IMR-90 (cell line): ENCODE data around the gene SPCS1. TPM values are rescaled to one million over a fixed set of nuclear protein-coding genes. Genes with fewer than 3 reads are reported as not detected.

Source experiments
- ATAC-seq: fragments of 200-7000 bp; cut with Tn5 transposase; 2 replicates; pipeline ENCODE4 v1.9.1; 2020; ENCODE audit warnings: low read depth, mild to moderate bottlenecking, moderate library complexity
- BruUV-seq: library from RNA; stranded (reverse); fragments of 400-500 nt; replicated peaks from 2 replicates; lab custom pipeline; 2021; lab: Mats Ljungman, UMichigan
- CTCF ChIA-PET: fragments of 300-600 bp; formaldehyde crosslinking; extraction: SDS; loops from one replicate; lab custom pipeline; 2021; ENCODE audit warnings: antibody characterized with exemption; lab: Yijun Ruan, JAX
- POLR2A ChIA-PET: fragments of 300-600 bp; sonication (Branson Sonifier 250); formaldehyde crosslinking; loops from one replicate; lab custom pipeline; 2022; ENCODE audit warnings: antibody characterized with exemption; ENCODE audit not compliant: unreplicated experiment; lab: Charles Lee
- DNase-seq: peaks from one replicate; pipeline ENCODE4 v3.0.0; 2013
- H2AFZ ChIP-seq: replicated peaks from 2 replicates; pipeline ENCODE3; 2013; ENCODE audit warnings: low read length, mild to moderate bottlenecking; ENCODE audit not compliant: poor library complexity
- H2AK5ac ChIP-seq: 2 replicates; pipeline ENCODE4 v1.6.1; 2013; ENCODE audit warnings: low read depth, low read length, inconsistent platforms
- H2AK9ac ChIP-seq: replicated peaks from 2 replicates; pipeline ENCODE3; 2013; ENCODE audit warnings: mild to moderate bottlenecking, low read depth, low read length, moderate library complexity; ENCODE audit not compliant: poor library complexity
- H2BK120ac ChIP-seq: 2 replicates; pipeline ENCODE4 v1.6.1; 2013; ENCODE audit warnings: low read depth, low read length, inconsistent platforms
- H2BK15ac ChIP-seq: 3 replicates; pipeline ENCODE4 v1.6.1; 2013; ENCODE audit warnings: low read depth, low read length, inconsistent platforms
- H2BK20ac ChIP-seq: 2 replicates; pipeline ENCODE4 v1.6.1; 2013; ENCODE audit warnings: low read depth, mild to moderate bottlenecking, inconsistent platforms, low read length, moderate library complexity
- H2BK5ac ChIP-seq: 2 replicates; pipeline ENCODE4 v1.6.1; 2013; ENCODE audit warnings: mild to moderate bottlenecking, low read depth, low read length, inconsistent platforms; ENCODE audit not compliant: poor library complexity, severe bottlenecking
- H3K14ac ChIP-seq: replicated peaks from 2 replicates; pipeline ENCODE4 v1.6.1; 2013; ENCODE audit warnings: low read depth, low read length, inconsistent platforms
- H3K18ac ChIP-seq: 2 replicates; pipeline ENCODE4 v1.6.1; 2013; ENCODE audit warnings: low read depth, low read length, control low read depth
- H3K23ac ChIP-seq: 2 replicates; pipeline ENCODE4 v1.6.1; 2013; ENCODE audit warnings: low read depth, low read length, inconsistent platforms
- H3K27ac ChIP-seq: 2 replicates; pipeline ENCODE4 v1.5.1; 2013; ENCODE audit warnings: mild to moderate bottlenecking, control low read depth, low read length; ENCODE audit not compliant: insufficient read depth
- H3K27me3 ChIP-seq: 2 replicates; pipeline ENCODE4 v1.6.1; 2013; ENCODE audit warnings: low read length; ENCODE audit not compliant: control insufficient read depth, insufficient read depth
- H3K36me3 ChIP-seq: 2 replicates; pipeline ENCODE4 v1.6.1; 2013; ENCODE audit warnings: low read length, mixed read lengths; ENCODE audit not compliant: control insufficient read depth, insufficient read depth
- H3K4ac ChIP-seq: 2 replicates; pipeline ENCODE4 v1.6.1; 2013; ENCODE audit warnings: low read depth, low read length, inconsistent platforms
- H3K4me1 ChIP-seq: 2 replicates; pipeline ENCODE4 v1.6.1; 2013; ENCODE audit warnings: low read length, mixed read lengths; ENCODE audit not compliant: control insufficient read depth, insufficient read depth
- H3K4me2 ChIP-seq: 2 replicates; pipeline ENCODE4 v1.6.1; 2013; ENCODE audit warnings: low read depth, mild to moderate bottlenecking, control low read depth, low read length, moderate library complexity
- H3K4me3 ChIP-seq: 2 replicates; pipeline ENCODE4 v1.5.1; 2013; ENCODE audit warnings: low read depth, mild to moderate bottlenecking, control low read depth, low read length, moderate library complexity; ENCODE audit not compliant: insufficient read depth
- H3K56ac ChIP-seq: 2 replicates; pipeline ENCODE4 v1.6.1; 2013; ENCODE audit warnings: low read length, inconsistent platforms; ENCODE audit not compliant: insufficient read depth; ENCODE audit errors: extremely low read depth
- H3K79me1 ChIP-seq, 2 experiments: 2 replicates each; pipeline ENCODE4 v1.6.1; 2013; ENCODE audit warnings: low read length in 2 of 2, inconsistent platforms in 1 of 2, low read depth in 1 of 2
- H3K9ac ChIP-seq: 2 replicates; pipeline ENCODE4 v1.6.1; 2013; ENCODE audit warnings: low read depth, low read length, control low read depth
- H3K9me1 ChIP-seq: 2 replicates; pipeline ENCODE4 v1.6.1; 2013; ENCODE audit warnings: low read length, inconsistent platforms; ENCODE audit not compliant: insufficient read depth
- H3K9me3 ChIP-seq: 2 replicates; pipeline ENCODE4 v1.6.1; 2013; ENCODE audit warnings: low read length; ENCODE audit not compliant: control insufficient read depth, insufficient read depth
- H4K20me1 ChIP-seq: 2 replicates; pipeline ENCODE4 v1.6.1; 2013; ENCODE audit warnings: low read length, inconsistent platforms; ENCODE audit not compliant: insufficient read depth
- H4K5ac ChIP-seq: 2 replicates; pipeline ENCODE4 v1.6.1; 2013; ENCODE audit warnings: mild to moderate bottlenecking, low read depth, low read length, control low read depth
- H4K8ac ChIP-seq, 2 experiments: 2 replicates each; pipeline ENCODE4 v1.6.1; 2013; ENCODE audit warnings: low read depth in 2 of 2, low read length in 2 of 2, control low read depth in 1 of 2, inconsistent platforms in 1 of 2
- H4K91ac ChIP-seq: 2 replicates; pipeline ENCODE4 v1.6.1; 2013; ENCODE audit warnings: low read depth, low read length, inconsistent platforms; ENCODE audit not compliant: insufficient read depth
- BHLHE40 ChIP-seq: fragments of 150-350 bp; IDR thresholded peaks from 2 replicates; pipeline ENCODE4 v1.6.1; 2016; ENCODE audit warnings: mild to moderate bottlenecking, low read depth, low read length
- CEBPB ChIP-seq: IDR thresholded peaks from 2 replicates; pipeline ENCODE4 v1.6.1; 2012; ENCODE audit warnings: low read depth, low read length, improper control_type of control experiment
- CHD1 ChIP-seq: IDR thresholded peaks from 2 replicates; pipeline ENCODE4 v1.6.1; 2012; ENCODE audit warnings: low read depth, low read length, improper control_type of control experiment
- CTCF ChIP-seq: conservative IDR thresholded peaks from 2 replicates; pipeline ENCODE4 v1.5.1; 2012; ENCODE audit warnings: mild to moderate bottlenecking, low read depth, low read length, improper control_type of control experiment
- ELK1 ChIP-seq: fragments of 150-350 bp; IDR thresholded peaks from 2 replicates; pipeline ENCODE4 v1.6.1; 2016; ENCODE audit warnings: low read depth, mild to moderate bottlenecking, low read length, moderate library complexity, borderline replicate concordance
- MXI1 ChIP-seq: IDR thresholded peaks from 2 replicates; pipeline ENCODE4 v1.6.1; 2012; ENCODE audit warnings: low read depth, mild to moderate bottlenecking, low read length, moderate library complexity, borderline replicate concordance
- NFE2L2 ChIP-seq: fragments of 150-350 bp; IDR thresholded peaks from 2 replicates; pipeline ENCODE4 v1.6.1; 2016; ENCODE audit warnings: low read depth, mild to moderate bottlenecking, low read length
- WGBS, 2 experiments: methylation state at CpG; one replicate each; pipeline versions ENCODE4 v1.1.5 to v1.1.7; 2013; ENCODE audit warnings: missing lambda C conversion rate in 2 of 2; ENCODE audit not compliant: insufficient read length in 1 of 2; ENCODE audit errors: extremely low coverage in 2 of 2; 5-methylcytosine and 5-hydroxymethylcytosine counted together
- dilution Hi-C: fragments of 300-500 bp; cut with HindIII; formaldehyde crosslinking; loops from one replicate; pipeline ENCODE4 v1.14.3; 2018; ENCODE audit warnings: low sequenced_read_pairs; ENCODE audit not compliant: unreplicated experiment
- in situ Hi-C: fragments of 300-500 bp; cut with MboI; formaldehyde crosslinking; loops from 3 replicates; pipeline ENCODE4 v1.14.3; 2019; ENCODE audit warnings: low sequenced_read_pairs, inconsistent platforms, mixed read lengths
- intact Hi-C: fragments of 100-400 bp; cut with micrococcal nuclease; formaldehyde crosslinking; loops from 2 replicates; pipeline ENCODE4 v1.10.0; 2022
- polyA plus RNA-seq, 3 experiments: library from polyadenylated mRNA; depleted of rRNA; stranded (reverse); fragments of >200 nt; gene quantifications; 2 replicates each; pipeline ENCODE4 v1.2.3, GENCODE V29; 2012; ENCODE audit warnings: low replicate concordance in 1 of 3
- total RNA-seq: library from RNA; depleted of rRNA; stranded (reverse); fragments of >200 nt; gene quantifications from 2 replicates; pipeline ENCODE4 v1.2.3, GENCODE V29; 2012

Gene SPCS1
- total and polyA plus RNA-seq, 2 of the 4 experiments (the other 2 are of a cell fraction) = 50.5 to 124 TPM

DNA sequence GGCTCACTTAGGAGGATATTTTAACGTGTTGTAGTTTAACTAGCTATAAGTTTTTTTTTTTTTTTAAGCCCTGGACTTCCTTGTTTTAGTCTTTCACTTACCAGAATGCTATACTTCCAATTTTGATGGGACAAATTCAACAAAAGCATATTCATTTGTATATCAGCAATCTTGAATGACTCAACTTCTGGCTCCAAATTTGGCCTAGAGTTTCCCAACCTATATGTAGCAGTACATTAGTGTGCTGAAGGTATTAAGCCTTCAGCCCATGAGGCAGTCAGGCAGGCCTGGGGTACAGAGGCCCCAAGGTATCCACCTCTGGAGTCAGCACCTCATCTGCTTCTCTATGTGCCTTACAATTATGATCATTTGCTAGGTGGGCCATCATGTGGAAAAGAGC, 26.1 kb upstream of the SPCS1 start:
- Histone ChIP-seq H3K9me3 (no peaks in the 10 kb centered on the region), H3K18ac (no peak overlapping the region), H4K5ac (no peak overlapping the region), H3K56ac (no peak overlapping the region), H3K79me1 (peaks cover 23 to 58% of the 10 kb centered on the region in 2 experiments), H3K9ac (no peak overlapping the region), H2BK5ac (peak overlapping the region; percentile 11), H3K4me2 (no peak overlapping the region), H4K8ac (no peak overlapping the region), H3K36me3 (peaks cover 23% of the 10 kb centered on the region), H3K4me3 (no peak overlapping the region), H3K9me1 (peaks cover 6% of the 10 kb centered on the region; the same call in 1 of the 2 replicates), H2AFZ (no peak overlapping the region), H2AK5ac (no peak overlapping the region), H3K4ac (no peak overlapping the region), H2BK15ac (no peak overlapping the region), H3K23ac (peak overlapping the region; percentile 4; the same call in 1 of the 2 replicates), H3K27ac (no peak overlapping the region), H3K27me3 (no peaks in the 10 kb centered on the region), H3K4me1 (peaks cover 9% of the 10 kb centered on the region), H4K91ac (no peak overlapping the region), H2AK9ac (no peak overlapping the region), H3K14ac (no peak overlapping the region), H2BK120ac (no peak overlapping the region), H2BK20ac (0 out of 2 replicates have a peak overlapping the region, but pooled peaks have one; percentile 16), H4K20me1 (peaks cover 11% of the 10 kb centered on the region; the same call in 1 of the 2 replicates)
- DNase-seq (peak; percentile 67), ATAC-seq (no peak)
- dilution Hi-C loops = no loop called here
- no peak for TF ChIP-seq ELK1
- TF ChIP-seq CHD1 = no peak
- TF ChIP-seq BHLHE40 = no peak
- no peak for TF ChIP-seq NFE2L2
- TF ChIP-seq CTCF = no peak
- peak; percentile 55; the same call in 1 of the 2 replicates for TF ChIP-seq CEBPB
- no peak for TF ChIP-seq MXI1
- CTCF ChIA-PET = interaction anchor here (0.7 kb wide), 1 partner anchor 558 kb away, joined by 4 read pairs; no protein-coding TSS in a partner anchor
- in situ Hi-C loops = no loop called here
- POLR2A ChIA-PET = no interaction called here
- no TSS peak for BruUV-seq
- WGBS, 2 experiments = no CpG with 5 or more reads among the region's 1 CpG
- intact Hi-C loops = loop anchor here (5.0 kb wide), 1 partner anchor 208 kb away; no protein-coding TSS in a partner anchor
